Trophoblast cell (in vitro differentiated cells and primary cell): ENCODE results near the gene CDYL.

ENCODE experiments used
- DNase-seq, 2 donors: peaks; one replicate each; pipeline ENCODE4 v3.0.0-alpha.2; 2016
- H2AFZ ChIP-seq: 2 replicates; pipeline ENCODE4 v1.6.1; 2013; ENCODE audit warnings: low read length, moderate library complexity, mild to moderate bottlenecking; ENCODE audit not compliant: insufficient read depth, poor library complexity
- H2AK5ac ChIP-seq: 2 replicates; pipeline ENCODE4 v1.6.1; 2013; ENCODE audit warnings: mild to moderate bottlenecking, low read length
- H2BK120ac ChIP-seq: 2 replicates; pipeline ENCODE4 v1.6.1; 2013; ENCODE audit warnings: low read length, mild to moderate bottlenecking, moderate library complexity; ENCODE audit not compliant: insufficient read depth, poor library complexity
- H2BK12ac ChIP-seq: 2 replicates; pipeline ENCODE4 v1.6.1; 2013; ENCODE audit warnings: mild to moderate bottlenecking, low read length, moderate library complexity
- H2BK5ac ChIP-seq: 2 replicates; pipeline ENCODE4 v1.6.1; 2013; ENCODE audit warnings: low read length, low read depth, moderate library complexity, mild to moderate bottlenecking; ENCODE audit not compliant: poor library complexity
- H3K14ac ChIP-seq: 2 replicates; pipeline ENCODE4 v1.6.1; 2013; ENCODE audit warnings: mild to moderate bottlenecking, low read length
- H3K18ac ChIP-seq: 2 replicates; pipeline ENCODE4 v1.6.1; 2013; ENCODE audit warnings: mild to moderate bottlenecking, low read length
- H3K23ac ChIP-seq: 2 replicates; pipeline ENCODE4 v1.6.1; 2013; ENCODE audit warnings: low read length
- H3K27ac ChIP-seq: 2 replicates; pipeline ENCODE4 v1.5.1; 2013; ENCODE audit warnings: low read depth, mild to moderate bottlenecking, inconsistent platforms, low read length, moderate library complexity
- H3K27me3 ChIP-seq: 2 replicates; pipeline ENCODE4 v1.6.1; 2013; ENCODE audit warnings: inconsistent platforms, mild to moderate bottlenecking, low read length, moderate library complexity; ENCODE audit not compliant: insufficient read depth
- H3K36me3 ChIP-seq, 2 experiments: 1 replicate in 1 of 2; 2 replicates in 1 of 2; pipeline ENCODE4 v1.6.1; 2013; ENCODE audit warnings: low read length in 2 of 2, mild to moderate bottlenecking in 2 of 2, moderate library complexity in 1 of 2; ENCODE audit not compliant: insufficient read depth in 2 of 2, control insufficient read depth in 1 of 2
- H3K4ac ChIP-seq: 2 replicates; pipeline ENCODE4 v1.6.1; 2013; ENCODE audit warnings: low read depth, mild to moderate bottlenecking, low read length, moderate library complexity
- H3K4me1 ChIP-seq, 2 experiments: 1 replicate in 1 of 2; 2 replicates in 1 of 2; pipeline ENCODE4 v1.6.1; 2013; ENCODE audit warnings: low read length in 2 of 2, mild to moderate bottlenecking in 2 of 2, moderate library complexity in 1 of 2; ENCODE audit not compliant: insufficient read depth in 2 of 2, control insufficient read depth in 1 of 2
- H3K4me2 ChIP-seq: 2 replicates; pipeline ENCODE4 v1.6.1; 2013; ENCODE audit warnings: inconsistent platforms, mild to moderate bottlenecking, low read length, moderate library complexity
- H3K4me3 ChIP-seq: 2 replicates; pipeline ENCODE4 v1.5.1; 2013; ENCODE audit warnings: mild to moderate bottlenecking, low read depth, low read length, inconsistent platforms
- H3K79me1 ChIP-seq: one replicate; pipeline ENCODE4 v1.6.1; 2013; ENCODE audit warnings: low read length
- H3K79me2 ChIP-seq: 2 replicates; pipeline ENCODE4 v1.6.1; 2013; ENCODE audit warnings: low read length, mild to moderate bottlenecking; ENCODE audit not compliant: control insufficient read depth, insufficient read depth, poor library complexity
- H3K9ac ChIP-seq: 2 replicates; pipeline ENCODE4 v1.6.1; 2013; ENCODE audit warnings: mild to moderate bottlenecking, low read length
- H3K9me3 ChIP-seq: 2 replicates; pipeline ENCODE4 v1.6.1; 2013; ENCODE audit warnings: low read depth, mild to moderate bottlenecking, control low read depth, inconsistent platforms, low read length; ENCODE audit not compliant: insufficient read depth
- H4K12ac ChIP-seq: 2 replicates; pipeline ENCODE4 v1.6.1; 2013; ENCODE audit warnings: low read depth, mild to moderate bottlenecking, low read length, moderate library complexity
- H4K8ac ChIP-seq: 2 replicates; pipeline ENCODE4 v1.6.1; 2013; ENCODE audit warnings: low read depth, mild to moderate bottlenecking, low read length, moderate library complexity
- H4K91ac ChIP-seq: one replicate; pipeline ENCODE4 v1.6.1; 2013; ENCODE audit warnings: low read depth, mild to moderate bottlenecking, low read length, moderate library complexity
- WGBS: extraction: QIAGEN DNeasy Blood & Tissue Kit; methylation state at CpG from one replicate; pipeline ENCODE4 v1.1.7; 2013; ENCODE audit warnings: missing lambda C conversion rate; ENCODE audit not compliant: insufficient read length, insufficient coverage; ENCODE audit errors: extremely low coverage; 5-methylcytosine and 5-hydroxymethylcytosine counted together

CDYL gene

DNA sequence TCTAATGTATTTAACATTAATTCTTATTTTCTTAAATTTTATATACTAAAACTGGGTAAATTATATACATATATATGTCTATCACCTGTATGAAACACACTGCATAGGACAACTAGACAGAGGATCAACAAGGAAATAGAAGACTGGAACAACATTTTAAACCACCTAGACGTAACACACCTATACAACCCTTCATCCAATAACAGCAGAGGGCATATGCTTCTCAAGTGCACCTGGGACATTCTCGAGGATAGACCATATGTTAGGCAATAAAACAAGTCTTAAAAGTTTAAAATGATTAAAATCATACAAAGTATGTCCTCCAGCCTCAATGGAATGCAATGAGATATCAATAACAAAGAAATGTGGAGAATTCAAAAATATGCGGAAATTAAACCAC is 182.4 kb downstream of the CDYL start:
- H2BK5ac ChIP-seq: no peak overlapping the region
- no peak overlapping the region for H3K23ac ChIP-seq
- H3K36me3 ChIP-seq: peaks cover 7 to 11% of the 10 kb centered on the region in 2 experiments
- H3K18ac ChIP-seq: no peak overlapping the region
- no peak overlapping the region for H4K8ac ChIP-seq
- H3K27me3 ChIP-seq: no peaks in the 10 kb centered on the region
- no CpG with 5 or more reads among the region's 3 CpGs for WGBS
- no peak overlapping the region for H3K9ac ChIP-seq
- no peak overlapping the region for H4K91ac ChIP-seq
- no peak overlapping the region for H3K4ac ChIP-seq
- no peak overlapping the region for H3K4me2 ChIP-seq
- no peak overlapping the region for H3K27ac ChIP-seq
- no peaks in the 10 kb centered on the region for H3K4me1 ChIP-seq
- no peak overlapping the region for H3K14ac ChIP-seq
- H3K4me3 ChIP-seq: no peak overlapping the region
- H3K79me2 ChIP-seq: no peaks in the 10 kb centered on the region
- no peak overlapping the region for H2BK120ac ChIP-seq
- no peaks in the 10 kb centered on the region for H3K79me1 ChIP-seq
- H3K9me3 ChIP-seq: peaks cover 2% of the 10 kb centered on the region
- H2BK12ac ChIP-seq: no peak overlapping the region
- no peak overlapping the region for H2AFZ ChIP-seq
- no peak overlapping the region for H4K12ac ChIP-seq
- DNase-seq: no peak
- H2AK5ac ChIP-seq: no peak overlapping the region

DNA sequence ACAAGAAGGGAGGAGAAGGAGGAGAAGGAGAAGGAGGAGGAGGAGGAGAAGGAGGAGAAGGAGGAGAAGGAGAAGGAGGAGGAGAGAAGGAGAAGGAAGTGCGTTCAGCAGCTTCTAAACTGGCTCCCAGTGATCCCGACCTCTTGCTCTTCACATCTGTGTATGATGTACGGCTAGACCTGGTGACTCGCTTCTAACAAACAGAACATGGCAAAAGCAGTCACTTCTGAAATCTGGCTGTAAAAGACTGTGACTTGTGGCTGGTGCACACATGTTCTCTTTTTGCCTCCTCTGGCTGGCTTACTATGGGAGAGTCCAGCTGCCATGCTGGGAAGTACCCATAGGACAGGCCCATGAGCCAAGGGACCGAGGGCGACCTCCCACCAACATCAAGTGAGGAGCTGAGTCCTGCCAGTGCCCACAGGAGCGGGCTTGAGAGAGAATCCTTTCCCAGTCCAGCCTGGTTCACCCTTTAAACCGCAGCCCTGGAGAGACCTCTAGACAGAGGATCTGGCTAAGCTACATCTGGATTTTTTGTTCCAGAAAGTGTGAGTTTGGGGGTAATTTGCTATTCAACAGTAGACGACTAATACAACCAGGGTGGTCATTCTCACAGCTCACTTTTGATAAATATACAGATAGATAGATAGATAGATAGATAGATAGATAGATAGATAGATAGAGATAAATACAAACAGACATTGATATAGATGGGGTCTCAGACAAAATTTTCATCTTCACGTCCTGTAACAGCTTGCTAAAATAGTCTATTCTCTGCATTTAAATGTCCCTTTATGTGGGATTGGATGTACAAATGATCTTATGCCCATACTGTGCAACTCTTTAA is 185.3 kb downstream of the CDYL start:
- Histone ChIP-seq H3K18ac (no peak overlapping the region), H3K14ac (no peak overlapping the region), H2AFZ (no peak overlapping the region), H3K23ac (no peak overlapping the region), H3K4me1 (peaks cover 13 to 14% of the 10 kb centered on the region in 2 experiments), H4K8ac (no peak overlapping the region), H3K79me1 (peaks cover 9% of the 10 kb centered on the region), H4K91ac (no peak overlapping the region), H3K4me3 (no peak overlapping the region), H3K79me2 (no peaks in the 10 kb centered on the region), H2BK12ac (no peak overlapping the region), H3K9me3 (peaks cover 2% of the 10 kb centered on the region), H4K12ac (no peak overlapping the region), H2BK120ac (no peak overlapping the region), H3K4ac (no peak overlapping the region), H3K9ac (no peak overlapping the region), H2AK5ac (no peak overlapping the region), H3K36me3 (no peaks in the 10 kb centered on the region), H3K4me2 (no peak overlapping the region), H3K27me3 (no peaks in the 10 kb centered on the region), H3K27ac (no peak overlapping the region), H2BK5ac (no peak overlapping the region)
- DNase-seq: no peak
- no CpG with 5 or more reads among the region's 10 CpGs for WGBS

DNA sequence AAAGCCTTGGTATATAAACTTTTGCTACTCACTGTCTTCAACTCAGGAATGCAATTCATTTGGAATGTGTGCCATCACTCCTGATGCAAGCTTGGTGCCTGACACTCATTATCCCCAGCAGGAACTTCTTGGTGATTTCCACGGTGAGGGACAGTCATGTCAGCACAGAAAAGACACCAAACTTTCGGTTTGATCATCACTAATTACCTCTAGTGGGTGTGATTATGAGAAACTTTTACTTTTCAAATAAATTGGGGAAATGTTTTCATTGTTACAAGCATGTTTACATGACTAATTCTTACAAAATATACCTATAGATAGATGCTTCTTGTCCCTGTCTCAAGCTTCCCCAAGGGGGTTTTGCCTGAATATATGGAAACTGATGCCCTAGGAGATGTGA is 186.7 kb downstream of the CDYL start:
- H2BK12ac ChIP-seq: no peak overlapping the region
- H3K27me3 ChIP-seq: no peaks in the 10 kb centered on the region
- H2AK5ac ChIP-seq: no peak overlapping the region
- H4K91ac ChIP-seq: no peak overlapping the region
- no CpG with 5 or more reads among the region's 2 CpGs for WGBS
- H2BK5ac ChIP-seq: no peak overlapping the region
- no peak overlapping the region for H4K8ac ChIP-seq
- H3K36me3 ChIP-seq: no peaks in the 10 kb centered on the region
- no peak overlapping the region for H3K4ac ChIP-seq
- H3K23ac ChIP-seq: no peak overlapping the region
- H3K27ac ChIP-seq: no peak overlapping the region
- H3K79me2 ChIP-seq: no peaks in the 10 kb centered on the region
- no peak overlapping the region for H3K18ac ChIP-seq
- H3K4me3 ChIP-seq: no peak overlapping the region
- H3K9ac ChIP-seq: no peak overlapping the region
- no peak overlapping the region for H2BK120ac ChIP-seq
- peaks cover 13 to 14% of the 10 kb centered on the region in 2 experiments for H3K4me1 ChIP-seq
- H3K79me1 ChIP-seq: peaks cover 9% of the 10 kb centered on the region
- no peak overlapping the region for H2AFZ ChIP-seq
- no peak overlapping the region for H3K14ac ChIP-seq
- peaks cover under 1% of the 10 kb centered on the region for H3K9me3 ChIP-seq
- DNase-seq: peak; percentile 7 to 58
- H3K4me2 ChIP-seq: no peak overlapping the region
- no peak overlapping the region for H4K12ac ChIP-seq

DNA sequence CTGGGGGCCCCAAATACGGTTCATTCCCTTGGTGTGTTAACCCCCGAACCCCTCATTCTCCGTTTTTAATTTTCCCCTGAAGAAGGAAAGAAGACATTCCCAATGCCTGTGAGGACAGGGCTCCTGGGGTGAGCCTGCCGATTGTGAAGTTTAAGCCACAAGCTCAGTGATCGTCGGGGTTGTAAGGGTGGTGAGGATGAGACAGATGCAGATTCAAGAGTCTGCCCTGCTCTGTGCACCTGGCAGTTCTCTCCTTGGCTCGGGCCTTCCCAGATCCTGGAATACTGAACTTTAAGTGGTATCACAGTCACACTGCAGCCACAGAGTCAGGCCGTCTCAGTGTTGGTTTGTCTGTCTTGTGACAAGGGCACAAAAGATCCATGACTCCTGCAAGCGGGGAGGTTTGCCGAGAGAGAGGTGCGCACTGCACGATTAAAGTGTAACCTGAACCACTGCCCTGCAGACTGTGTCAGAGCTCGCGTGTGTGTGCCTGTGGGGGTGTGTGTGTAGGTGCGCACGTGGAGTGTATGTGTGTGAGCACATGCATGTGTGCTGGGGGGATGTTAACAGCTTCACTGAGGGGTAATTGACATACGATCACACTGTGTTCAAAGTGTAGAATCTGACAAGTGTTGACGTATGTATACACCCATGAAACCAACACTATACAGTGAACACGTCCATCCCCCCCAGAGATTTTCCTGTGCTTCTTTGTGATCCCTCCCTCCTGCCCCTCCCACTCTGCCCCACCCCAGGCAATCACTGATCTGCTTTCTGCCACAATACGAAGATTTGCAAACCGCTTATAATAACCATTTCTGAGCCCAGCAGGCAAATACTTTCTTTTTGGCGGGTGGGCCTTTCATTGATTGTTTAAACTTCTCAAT is 188.7 kb downstream of the CDYL start:
- H2AK5ac ChIP-seq: peak overlapping the region; percentile 33
- H3K79me2 ChIP-seq: no peaks in the 10 kb centered on the region
- WGBS: no CpG with 5 or more reads among the region's 22 CpGs
- peaks cover 13 to 14% of the 10 kb centered on the region in 2 experiments for H3K4me1 ChIP-seq
- peak overlapping the region; percentile 28 for H3K18ac ChIP-seq
- no peak overlapping the region for H3K23ac ChIP-seq
- H3K4me2 ChIP-seq: no peak overlapping the region
- peak overlapping the region; percentile 29 for H2BK5ac ChIP-seq
- H4K8ac ChIP-seq: peak overlapping the region; percentile 51
- H2AFZ ChIP-seq: no peak overlapping the region
- no peak for DNase-seq
- H3K14ac ChIP-seq: peak overlapping the region; percentile 69
- no peak overlapping the region for H3K4ac ChIP-seq
- no peak overlapping the region for H4K12ac ChIP-seq
- H2BK120ac ChIP-seq: peak overlapping the region; percentile 18
- H3K4me3 ChIP-seq: no peak overlapping the region
- H3K27me3 ChIP-seq: no peaks in the 10 kb centered on the region
- peak overlapping the region; percentile 36 for H3K27ac ChIP-seq
- H3K36me3 ChIP-seq: no peaks in the 10 kb centered on the region
- H4K91ac ChIP-seq: peak overlapping the region; percentile 60
- no peak overlapping the region for H3K9ac ChIP-seq
- peaks cover 9% of the 10 kb centered on the region for H3K79me1 ChIP-seq
- peak overlapping the region; percentile 29 for H2BK12ac ChIP-seq
- no peaks in the 10 kb centered on the region for H3K9me3 ChIP-seq
